Measurements from ENCODE around the gene HCRT.

Gene HCRT

GRCh38 chr17:42136654-42137051 is 48.6 kb downstream of the HCRT start:
- DNase-seq: no peak

GRCh38 chr17:42135664-42136653 is 49.3 kb downstream of the HCRT start:
- DNase-seq: peak; percentile 65

DNA sequence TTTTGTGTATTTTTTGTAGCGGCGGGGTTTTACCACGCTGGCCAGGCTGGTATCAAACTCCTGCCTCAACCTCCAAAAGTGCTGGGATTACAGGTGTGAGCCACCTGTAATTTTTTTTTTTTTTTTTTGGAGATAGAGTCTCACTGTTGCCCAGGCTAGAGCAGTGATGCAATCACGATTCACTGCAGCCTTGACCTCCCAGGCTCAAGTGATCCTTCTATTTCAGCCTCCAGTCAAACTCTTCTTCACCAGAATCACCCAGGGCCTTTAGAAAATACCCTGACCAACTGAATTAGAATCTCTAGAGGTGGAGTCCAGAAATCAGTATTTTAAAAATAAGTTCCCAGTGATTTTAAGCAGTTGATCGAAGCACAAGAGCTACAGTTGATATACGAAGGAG is 50.1 kb downstream of the HCRT start:
- DNase-seq: no peak
